Measurements from ENCODE around the gene RASL12.

DNA sequence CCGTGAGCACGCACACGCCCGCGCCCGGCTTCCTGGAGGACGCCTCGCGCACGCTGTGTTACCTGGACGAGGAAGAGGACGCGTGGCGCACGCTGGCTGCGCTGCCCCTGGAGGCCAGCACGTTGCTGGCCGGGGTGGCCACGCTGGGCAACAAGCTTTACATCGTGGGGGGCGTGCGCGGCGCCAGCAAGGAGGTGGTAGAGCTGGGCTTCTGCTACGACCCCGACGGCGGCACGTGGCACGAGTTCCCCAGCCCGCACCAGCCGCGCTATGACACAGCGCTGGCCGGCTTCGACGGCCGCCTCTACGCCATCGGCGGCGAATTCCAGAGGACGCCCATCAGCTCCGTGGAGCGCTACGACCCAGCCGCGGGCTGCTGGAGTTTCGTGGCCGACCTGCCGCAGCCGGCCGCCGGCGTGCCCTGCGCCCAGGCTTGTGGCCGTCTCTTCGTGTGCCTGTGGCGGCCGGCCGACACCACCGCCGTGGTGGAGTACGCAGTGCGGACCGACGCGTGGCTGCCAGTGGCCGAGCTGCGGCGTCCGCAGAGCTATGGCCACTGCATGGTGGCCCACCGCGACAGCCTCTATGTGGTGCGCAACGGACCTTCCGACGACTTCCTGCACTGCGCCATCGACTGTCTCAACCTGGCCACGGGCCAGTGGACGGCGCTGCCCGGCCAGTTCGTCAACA is 9.6 kb upstream of the RASL12 start:
- TF ChIP-seq, protein P1, sequence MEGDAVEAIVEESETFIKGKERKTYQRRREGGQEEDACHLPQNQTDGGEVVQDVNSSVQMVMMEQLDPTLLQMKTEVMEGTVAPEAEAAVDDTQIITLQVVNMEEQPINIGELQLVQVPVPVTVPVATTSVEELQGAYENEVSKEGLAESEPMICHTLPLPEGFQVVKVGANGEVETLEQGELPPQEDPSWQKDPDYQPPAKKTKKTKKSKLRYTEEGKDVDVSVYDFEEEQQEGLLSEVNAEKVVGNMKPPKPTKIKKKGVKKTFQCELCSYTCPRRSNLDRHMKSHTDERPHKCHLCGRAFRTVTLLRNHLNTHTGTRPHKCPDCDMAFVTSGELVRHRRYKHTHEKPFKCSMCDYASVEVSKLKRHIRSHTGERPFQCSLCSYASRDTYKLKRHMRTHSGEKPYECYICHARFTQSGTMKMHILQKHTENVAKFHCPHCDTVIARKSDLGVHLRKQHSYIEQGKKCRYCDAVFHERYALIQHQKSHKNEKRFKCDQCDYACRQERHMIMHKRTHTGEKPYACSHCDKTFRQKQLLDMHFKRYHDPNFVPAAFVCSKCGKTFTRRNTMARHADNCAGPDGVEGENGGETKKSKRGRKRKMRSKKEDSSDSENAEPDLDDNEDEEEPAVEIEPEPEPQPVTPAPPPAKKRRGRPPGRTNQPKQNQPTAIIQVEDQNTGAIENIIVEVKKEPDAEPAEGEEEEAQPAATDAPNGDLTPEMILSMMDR (IDR thresholded peaks at IDR 0.05), result no peak
- TF ChIP-seq POLR2A (IDR thresholded peaks at IDR 0.05), result no peak
